Omental fat pad (tissue), 4 donors: ENCODE measurements around the gene THSD8. TPM values are rescaled to one million over a fixed set of nuclear protein-coding genes. Genes with fewer than 3 reads are reported as not detected.

Experiments used
- ATAC-seq: fragments of 150-250 bp; one replicate; pipeline ENCODE4 v1.9.1; 2016; ENCODE audit warnings: mild to moderate bottlenecking, moderate library complexity; ENCODE audit not compliant: low FRiP score
- DNase-seq: peaks from one replicate; pipeline ENCODE4 v3.0.0-alpha.2; 2019; ENCODE audit warnings: low spot score
- total RNA-seq, 4 donors: library from RNA; depleted of rRNA; stranded (reverse); fragments of >200 nt; gene quantifications; one replicate each; pipeline ENCODE4 v1.1.0, GENCODE V29; 2016
- TF ChIP-seq, protein P1 (sequence below), 3 donors: fragments of 450-650 bp; IDR thresholded peaks; one replicate each; pipeline ENCODE4 v1.5.1; 2016 to 2017; ENCODE audit warnings: antibody characterized with exemption in 3 of 3, mild to moderate bottlenecking in 3 of 3, moderate library complexity in 2 of 3

The THSD8 gene
- total RNA-seq, 4 donors from 2014 or later: not detected

DNA sequence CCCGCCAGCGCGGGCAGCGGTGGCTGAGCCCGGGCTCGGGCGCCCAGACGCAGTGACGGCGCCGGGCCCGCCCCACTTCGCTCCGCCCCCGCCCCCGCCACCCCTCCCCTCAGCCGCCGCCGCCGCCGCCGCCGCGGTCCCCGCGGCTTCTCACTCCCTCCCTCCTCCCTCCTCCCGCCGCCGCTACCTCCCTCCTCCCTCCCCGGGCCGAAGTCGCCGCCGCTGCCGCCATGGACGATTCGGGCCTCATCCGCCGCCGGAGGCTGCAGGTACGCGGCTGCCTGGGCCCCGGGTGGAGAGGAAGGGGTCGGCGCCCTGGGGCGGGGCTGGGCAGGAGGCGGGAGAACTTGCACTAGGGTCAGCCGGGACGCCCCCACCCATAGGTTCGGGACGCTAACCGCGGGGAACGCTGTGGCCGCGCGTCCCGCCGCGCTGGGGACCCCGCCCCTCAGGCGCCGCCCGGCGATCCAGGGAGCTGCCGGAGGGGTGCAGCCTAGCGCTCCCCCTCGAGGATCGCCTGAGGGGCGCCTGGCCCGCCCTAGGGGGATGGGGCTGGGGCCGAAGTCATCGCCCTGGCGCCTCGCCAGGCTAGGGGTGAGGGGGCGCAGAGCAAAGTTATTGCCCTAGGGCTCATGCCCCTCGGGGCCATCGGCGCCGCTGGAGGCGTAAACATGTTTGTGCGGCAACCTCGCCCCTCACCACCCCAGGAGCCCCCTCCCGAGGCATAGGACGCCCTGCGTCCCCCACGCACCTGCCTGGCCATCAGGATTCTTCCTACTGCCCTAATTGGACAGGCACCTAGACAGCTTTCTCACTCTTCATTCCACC lies 32.1 kb downstream of the THSD8 start:
- no peak for ATAC-seq
- no peak for DNase-seq
- TF ChIP-seq, protein P1, sequence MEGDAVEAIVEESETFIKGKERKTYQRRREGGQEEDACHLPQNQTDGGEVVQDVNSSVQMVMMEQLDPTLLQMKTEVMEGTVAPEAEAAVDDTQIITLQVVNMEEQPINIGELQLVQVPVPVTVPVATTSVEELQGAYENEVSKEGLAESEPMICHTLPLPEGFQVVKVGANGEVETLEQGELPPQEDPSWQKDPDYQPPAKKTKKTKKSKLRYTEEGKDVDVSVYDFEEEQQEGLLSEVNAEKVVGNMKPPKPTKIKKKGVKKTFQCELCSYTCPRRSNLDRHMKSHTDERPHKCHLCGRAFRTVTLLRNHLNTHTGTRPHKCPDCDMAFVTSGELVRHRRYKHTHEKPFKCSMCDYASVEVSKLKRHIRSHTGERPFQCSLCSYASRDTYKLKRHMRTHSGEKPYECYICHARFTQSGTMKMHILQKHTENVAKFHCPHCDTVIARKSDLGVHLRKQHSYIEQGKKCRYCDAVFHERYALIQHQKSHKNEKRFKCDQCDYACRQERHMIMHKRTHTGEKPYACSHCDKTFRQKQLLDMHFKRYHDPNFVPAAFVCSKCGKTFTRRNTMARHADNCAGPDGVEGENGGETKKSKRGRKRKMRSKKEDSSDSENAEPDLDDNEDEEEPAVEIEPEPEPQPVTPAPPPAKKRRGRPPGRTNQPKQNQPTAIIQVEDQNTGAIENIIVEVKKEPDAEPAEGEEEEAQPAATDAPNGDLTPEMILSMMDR (IDR thresholded peaks at IDR 0.05): no peak

DNA sequence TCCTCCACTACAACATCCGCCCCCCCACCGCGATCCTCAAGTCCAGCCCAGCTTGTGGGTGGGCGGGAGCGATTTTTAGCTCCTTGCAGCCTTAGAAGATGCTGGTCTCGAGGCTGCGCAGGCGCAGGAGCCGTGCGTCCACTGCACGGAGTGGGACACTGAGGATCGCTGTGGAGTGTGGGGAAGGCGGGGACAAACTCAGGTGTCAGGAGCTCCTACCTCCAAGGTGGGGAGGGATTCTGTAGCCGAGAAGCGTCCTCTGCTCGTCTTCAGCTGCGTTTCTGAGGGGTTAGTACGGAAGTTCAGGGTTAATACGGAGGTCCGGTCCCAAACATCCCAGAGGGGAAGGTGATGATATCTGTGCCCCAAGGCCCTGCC lies 32.7 kb downstream of the THSD8 start, which contains the start of gene RTBDN:
Gene RTBDN (minus strand): TSS at position 14 of the 378 bp plus-strand sequence. CDS start 4,600 bp downstream, outside the sequence.
- TF ChIP-seq, protein P1 (IDR thresholded peaks at IDR 0.05): no peak
- DNase-seq (no peak), ATAC-seq (no peak)

DNA sequence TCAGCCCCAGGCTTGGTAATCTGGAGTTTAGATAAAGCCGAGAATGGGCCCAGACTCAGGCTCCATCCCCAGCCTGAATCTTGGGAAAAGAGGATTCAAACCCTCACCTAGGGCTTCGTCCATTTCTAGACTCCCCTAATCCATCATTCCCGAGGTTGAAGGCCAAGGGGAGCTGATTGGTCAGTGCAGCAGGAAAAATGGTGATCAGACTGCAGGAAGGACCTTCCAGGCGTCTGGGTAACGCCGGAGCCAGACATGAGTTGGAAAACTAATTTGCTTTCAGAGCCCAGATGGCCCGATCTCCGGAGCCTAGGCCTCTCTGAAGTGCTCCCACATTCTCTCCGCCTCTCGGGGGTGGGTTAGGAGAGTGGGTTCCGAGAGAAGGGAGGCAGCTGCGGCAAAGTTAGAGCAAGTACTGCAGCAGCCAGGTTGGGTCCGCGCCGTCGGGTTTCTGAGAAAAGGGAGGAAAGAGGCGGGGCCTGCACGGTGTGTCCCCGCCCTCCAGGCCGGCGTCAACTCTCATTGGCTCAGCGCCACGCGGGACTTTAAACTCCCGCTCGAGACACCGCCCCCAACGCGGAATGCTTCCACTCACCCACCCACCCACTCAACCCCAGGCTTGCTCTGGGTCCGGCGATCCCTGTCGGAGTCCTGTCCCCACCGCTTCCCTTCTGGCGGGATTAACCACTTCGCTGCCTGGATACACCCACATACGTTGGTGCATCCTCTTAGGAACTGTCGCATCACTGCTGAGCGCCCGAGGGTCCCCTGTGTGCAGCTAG lies 33.3 kb downstream of the THSD8 start:
- ATAC-seq (no peak), DNase-seq (no peak)
- TF ChIP-seq, protein P1 (IDR thresholded peaks at IDR 0.05): no peak

DNA sequence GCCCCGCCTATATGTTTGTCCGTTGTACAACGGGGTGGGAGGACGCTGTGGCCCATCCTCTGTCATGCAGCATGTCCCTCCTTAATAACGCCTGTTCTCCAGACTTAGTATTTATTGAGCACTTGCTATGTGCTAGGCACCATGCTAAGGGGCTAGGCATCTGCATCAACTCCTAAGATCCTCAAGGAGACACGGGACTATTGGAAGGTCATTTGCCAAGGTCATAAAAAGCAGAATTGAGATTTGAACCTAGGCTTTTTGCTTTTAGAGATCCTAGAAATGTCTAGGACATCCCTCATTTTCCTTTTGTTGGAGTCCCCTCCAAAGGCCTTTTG lies 34.6 kb downstream of the THSD8 start:
- DNase-seq (no peak), ATAC-seq (no peak)
- TF ChIP-seq, protein P1 (IDR thresholded peaks at IDR 0.05): no peak

DNA sequence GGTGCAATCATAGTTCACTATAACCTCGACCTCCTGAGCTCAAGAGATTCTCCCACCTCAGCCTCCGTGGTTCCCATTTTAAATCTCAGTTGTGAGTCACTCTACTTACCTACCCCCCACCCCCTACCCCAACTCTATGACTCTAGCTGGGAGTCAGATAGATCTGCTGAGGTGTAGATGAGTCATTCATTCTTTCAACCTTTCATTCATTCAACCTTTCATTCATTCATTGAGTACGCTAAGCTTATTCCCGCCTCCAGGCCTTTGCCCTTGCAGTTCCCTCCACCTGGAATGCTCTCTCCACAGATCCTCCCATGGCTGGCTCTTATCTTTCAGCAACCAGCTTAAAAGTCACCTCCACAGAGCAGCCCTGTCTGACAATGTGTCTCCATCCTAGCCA lies 35.4 kb downstream of the THSD8 start:
- no peak for ATAC-seq
- TF ChIP-seq, protein P1 (IDR thresholded peaks at IDR 0.05): no peak
- no peak for DNase-seq

DNA sequence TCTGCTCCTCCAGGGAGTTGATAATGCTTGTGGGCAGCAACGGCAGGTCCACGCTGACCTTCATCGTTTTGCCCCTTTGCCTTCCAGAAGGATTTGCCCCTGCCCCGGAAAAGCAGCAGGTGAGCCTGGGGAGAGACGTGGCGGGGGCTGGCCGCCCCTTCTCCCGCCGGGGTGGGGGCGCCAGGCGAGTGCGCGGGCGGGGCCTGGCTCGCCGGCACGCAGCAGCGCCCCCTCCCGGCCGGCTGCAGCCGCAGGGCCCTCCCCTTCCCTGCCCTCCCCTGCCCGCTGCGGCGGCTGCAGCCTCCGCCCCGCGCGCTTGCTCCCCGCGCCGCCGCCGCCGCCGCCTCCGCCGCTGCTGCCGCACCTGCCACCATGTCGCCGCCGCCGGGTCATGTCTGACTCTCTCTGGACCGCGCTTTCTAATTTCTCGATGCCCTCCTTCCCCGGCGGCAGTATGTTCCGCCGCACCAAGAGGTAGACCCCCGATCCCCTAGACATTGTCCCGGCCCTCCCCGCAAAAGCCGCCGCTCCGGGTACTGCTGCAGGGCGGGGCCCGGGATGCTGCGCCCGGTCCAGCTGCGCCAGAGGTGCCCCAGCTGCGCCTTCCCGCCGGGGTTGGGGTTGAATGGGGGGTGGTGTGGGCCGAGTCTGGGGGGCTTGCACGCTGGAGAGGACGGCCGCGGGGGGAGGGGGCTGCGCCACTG lies 36.5 kb downstream of the THSD8 start, which contains the start of gene MAST1:
Gene MAST1 (plus strand): TSS at position 334 of the 704 bp plus-strand sequence. CDS start 58 bp downstream, at position 392.
- TF ChIP-seq, protein P1 (IDR thresholded peaks at IDR 0.05): peak in 1 of 3 donors; percentile 2
- ATAC-seq: no peak
- no peak for DNase-seq
